ENCODE measurements around the gene PCBD1.

DNA sequence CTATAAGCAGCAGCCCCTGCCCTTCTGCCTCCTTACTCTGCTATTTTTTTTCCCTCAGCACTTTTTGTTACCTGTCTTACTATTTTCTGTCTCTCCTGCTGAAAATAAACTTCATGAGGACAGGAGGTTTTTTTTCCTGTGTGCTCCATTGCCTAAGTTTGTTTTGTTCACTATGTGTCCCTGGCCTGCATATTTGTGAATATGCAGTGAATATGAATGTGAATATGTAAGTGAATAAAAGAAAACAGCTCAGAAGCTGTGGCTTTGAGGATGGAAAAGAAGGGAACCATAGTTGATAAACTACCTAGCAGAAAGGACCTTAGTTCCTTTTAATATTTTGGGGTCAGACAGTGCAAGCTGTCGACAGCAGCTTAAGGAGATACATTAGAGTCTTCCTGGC, 34.9 kb downstream of the PCBD1 start:
- TF ChIP-seq, protein P1, sequence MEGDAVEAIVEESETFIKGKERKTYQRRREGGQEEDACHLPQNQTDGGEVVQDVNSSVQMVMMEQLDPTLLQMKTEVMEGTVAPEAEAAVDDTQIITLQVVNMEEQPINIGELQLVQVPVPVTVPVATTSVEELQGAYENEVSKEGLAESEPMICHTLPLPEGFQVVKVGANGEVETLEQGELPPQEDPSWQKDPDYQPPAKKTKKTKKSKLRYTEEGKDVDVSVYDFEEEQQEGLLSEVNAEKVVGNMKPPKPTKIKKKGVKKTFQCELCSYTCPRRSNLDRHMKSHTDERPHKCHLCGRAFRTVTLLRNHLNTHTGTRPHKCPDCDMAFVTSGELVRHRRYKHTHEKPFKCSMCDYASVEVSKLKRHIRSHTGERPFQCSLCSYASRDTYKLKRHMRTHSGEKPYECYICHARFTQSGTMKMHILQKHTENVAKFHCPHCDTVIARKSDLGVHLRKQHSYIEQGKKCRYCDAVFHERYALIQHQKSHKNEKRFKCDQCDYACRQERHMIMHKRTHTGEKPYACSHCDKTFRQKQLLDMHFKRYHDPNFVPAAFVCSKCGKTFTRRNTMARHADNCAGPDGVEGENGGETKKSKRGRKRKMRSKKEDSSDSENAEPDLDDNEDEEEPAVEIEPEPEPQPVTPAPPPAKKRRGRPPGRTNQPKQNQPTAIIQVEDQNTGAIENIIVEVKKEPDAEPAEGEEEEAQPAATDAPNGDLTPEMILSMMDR (conservative IDR thresholded peaks at IDR 0.05; ENCODE audit: low read depth in 2 of 2): no peak
- TF ChIP-seq JUNB (IDR thresholded peaks at IDR 0.05; ENCODE audit: unreplicated experiment): no peak
- TF ChIP-seq EZH2 (IDR thresholded peaks at IDR 0.05; ENCODE audit: low read depth, unreplicated experiment): no peak
- TF ChIP-seq CREB1 (CRISPR knock-in tag; IDR thresholded peaks at IDR 0.05; ENCODE audit: low read depth): no peak
- no peak for TF ChIP-seq POLR2AphosphoS5 (IDR thresholded peaks at IDR 0.05; ENCODE audit: low read depth)
- TF ChIP-seq EZH2phosphoT487 (IDR thresholded peaks at IDR 0.05; ENCODE audit: unreplicated experiment): no peak
- TF ChIP-seq, protein P2, sequence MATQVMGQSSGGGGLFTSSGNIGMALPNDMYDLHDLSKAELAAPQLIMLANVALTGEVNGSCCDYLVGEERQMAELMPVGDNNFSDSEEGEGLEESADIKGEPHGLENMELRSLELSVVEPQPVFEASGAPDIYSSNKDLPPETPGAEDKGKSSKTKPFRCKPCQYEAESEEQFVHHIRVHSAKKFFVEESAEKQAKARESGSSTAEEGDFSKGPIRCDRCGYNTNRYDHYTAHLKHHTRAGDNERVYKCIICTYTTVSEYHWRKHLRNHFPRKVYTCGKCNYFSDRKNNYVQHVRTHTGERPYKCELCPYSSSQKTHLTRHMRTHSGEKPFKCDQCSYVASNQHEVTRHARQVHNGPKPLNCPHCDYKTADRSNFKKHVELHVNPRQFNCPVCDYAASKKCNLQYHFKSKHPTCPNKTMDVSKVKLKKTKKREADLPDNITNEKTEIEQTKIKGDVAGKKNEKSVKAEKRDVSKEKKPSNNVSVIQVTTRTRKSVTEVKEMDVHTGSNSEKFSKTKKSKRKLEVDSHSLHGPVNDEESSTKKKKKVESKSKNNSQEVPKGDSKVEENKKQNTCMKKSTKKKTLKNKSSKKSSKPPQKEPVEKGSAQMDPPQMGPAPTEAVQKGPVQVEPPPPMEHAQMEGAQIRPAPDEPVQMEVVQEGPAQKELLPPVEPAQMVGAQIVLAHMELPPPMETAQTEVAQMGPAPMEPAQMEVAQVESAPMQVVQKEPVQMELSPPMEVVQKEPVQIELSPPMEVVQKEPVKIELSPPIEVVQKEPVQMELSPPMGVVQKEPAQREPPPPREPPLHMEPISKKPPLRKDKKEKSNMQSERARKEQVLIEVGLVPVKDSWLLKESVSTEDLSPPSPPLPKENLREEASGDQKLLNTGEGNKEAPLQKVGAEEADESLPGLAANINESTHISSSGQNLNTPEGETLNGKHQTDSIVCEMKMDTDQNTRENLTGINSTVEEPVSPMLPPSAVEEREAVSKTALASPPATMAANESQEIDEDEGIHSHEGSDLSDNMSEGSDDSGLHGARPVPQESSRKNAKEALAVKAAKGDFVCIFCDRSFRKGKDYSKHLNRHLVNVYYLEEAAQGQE (IDR thresholded peaks at IDR 0.05; ENCODE audit: unreplicated experiment): no peak
- TF ChIP-seq STAT1 (IDR thresholded peaks at IDR 0.05; ENCODE audit: unreplicated experiment): no peak
- TF ChIP-seq, protein P3, sequence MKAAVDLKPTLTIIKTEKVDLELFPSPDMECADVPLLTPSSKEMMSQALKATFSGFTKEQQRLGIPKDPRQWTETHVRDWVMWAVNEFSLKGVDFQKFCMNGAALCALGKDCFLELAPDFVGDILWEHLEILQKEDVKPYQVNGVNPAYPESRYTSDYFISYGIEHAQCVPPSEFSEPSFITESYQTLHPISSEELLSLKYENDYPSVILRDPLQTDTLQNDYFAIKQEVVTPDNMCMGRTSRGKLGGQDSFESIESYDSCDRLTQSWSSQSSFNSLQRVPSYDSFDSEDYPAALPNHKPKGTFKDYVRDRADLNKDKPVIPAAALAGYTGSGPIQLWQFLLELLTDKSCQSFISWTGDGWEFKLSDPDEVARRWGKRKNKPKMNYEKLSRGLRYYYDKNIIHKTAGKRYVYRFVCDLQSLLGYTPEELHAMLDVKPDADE (IDR thresholded peaks at IDR 0.05): no peak
- no peak for TF ChIP-seq NANOG (IDR thresholded peaks at IDR 0.05; ENCODE audit: borderline replicate concordance)
- no peak for TF ChIP-seq ZNF331 (CRISPR knock-in tag; IDR thresholded peaks at IDR 0.05; ENCODE audit: low read depth)

Measured in GM23338 (cell line).